Ovary (tissue), 10 donors: ENCODE measurements around the gene TSEN15. TPM values are rescaled to one million over a fixed set of nuclear protein-coding genes. Genes with fewer than 3 reads are reported as not detected.

Experiments
- DNase-seq, 5 donors: peaks; one replicate each; pipeline ENCODE4 v3.0.0-alpha.2; 2019 to 2020
- H3K27ac ChIP-seq, 2 donors: fragments of 200-600 bp; one replicate each; pipeline versions ENCODE4 v1.5.1 to v1.8.0; 2019 to 2022
- H3K27me3 ChIP-seq: fragments of 200-600 bp; one replicate; pipeline ENCODE4 v1.8.0; 2022
- H3K36me3 ChIP-seq: fragments of 200-600 bp; sonication (generic); one replicate; pipeline ENCODE4 v1.5.1; 2019
- H3K4me1 ChIP-seq: one replicate; pipeline ENCODE4 v1.8.1; 2013; ENCODE audit warnings: mild to moderate bottlenecking, moderate library complexity; ENCODE audit not compliant: insufficient read depth
- H3K4me3 ChIP-seq: fragments of 200-600 bp; sonication (generic); one replicate; pipeline ENCODE4 v1.5.1; 2017
- H3K9me3 ChIP-seq, 2 donors: fragments of 200-600 bp in 1 of 2; sonication (generic) in 1 of 2; one replicate each; pipeline versions ENCODE4 v1.5.1 to v1.8.1; 2013 to 2019; ENCODE audit warnings: mild to moderate bottlenecking in 1 of 2, moderate library complexity in 1 of 2
- CTCF ChIP-seq, 3 donors: fragments of 450-650 bp in 2 of 3; fragments of 200-600 bp in 1 of 3; IDR thresholded peaks; one replicate each; pipeline versions ENCODE4 v1.5.1 to v1.8.0; 2016 to 2022; ENCODE audit warnings: antibody characterized with exemption in 3 of 3, mild to moderate bottlenecking in 1 of 3
- EP300 ChIP-seq: sonication (generic); formaldehyde crosslinking; IDR thresholded peaks from one replicate; pipeline ENCODE4 v1.6.1; 2017; ENCODE audit warnings: antibody characterized with exemption
- POLR2A ChIP-seq: fragments of 450-650 bp; IDR thresholded peaks from one replicate; pipeline ENCODE4 v1.6.1; 2017; ENCODE audit warnings: antibody characterized with exemption, mild to moderate bottlenecking, moderate library complexity
- WGBS, 3 donors: extraction: QIAGEN DNeasy Blood & Tissue Kit in 1 of 3; methylation state at CpG; one replicate each; pipeline versions ENCODE4 v1.1.5 to v1.1.7; 2013 to 2017; 5-methylcytosine and 5-hydroxymethylcytosine counted together
- intact Hi-C, 4 donors: fragments of 100-400 bp; cut with DNase I; formaldehyde crosslinking; loops; one replicate each; pipeline versions ENCODE4 v1.11.0 to v1.15.1; 2022 to 2023
- long read RNA-seq, 3 donors: library from polyadenylated mRNA in 2 of 3; unstranded in 2 of 3; transcript quantifications; one replicate each; pipeline ENCODE4 v2.0.0 and lab custom pipeline, GENCODE V29; 2021 to 2026
- polyA plus RNA-seq, 2 donors: library from polyadenylated mRNA; stranded (reverse); fragments of 200-250 nt in 1 of 2; fragments of 350-450 nt in 1 of 2; fragmentation: Illumina TruSeq in 1 of 2; extraction: RNeasy Lipid Tissue Mini Kit (QIAGEN cat#74804) in 1 of 2; gene quantifications; one replicate each; pipeline ENCODE4 v1.2.3, GENCODE V29; 2013 to 2014
- total RNA-seq, 7 donors: library from RNA; depleted of rRNA in 2 of 7; stranded (reverse); fragments of >200 nt in 2 of 7; fragmentation: NEBNext Ultra II Directional in 3 of 7; extraction: Animal tissue kit (Norgen Biotek cat#: 25700) in 3 of 7; gene quantifications; one replicate each; pipeline versions ENCODE4 v1.1.0 to v1.2.4, GENCODE V29; 2016 to 2023
- donor health status: DM: no; HTN: no; CAD: no; lungs with moderate emphysema.
- donor health status: DM: no; HTN: no; CAD: no.
- donor health status: Bipolar disorder and iron deficiency.
- donor health status: DM: yes; HTN: yes; CAD: no.
- donor health status: DM: no; HTN: no; CAD: no.
- donor health status: DM: yes; HTN: yes; CAD: no.

The TSEN15 gene
- total RNA-seq = 10 to 100 TPM; 12.8 to 54.1 (median 18.2) TPM
- polyA plus RNA-seq = 10 to 100 TPM; 12.7 to 23.7 TPM
- long read RNA-seq, donor 1, transcript TSEN15-216 (5 exons, 1,986 nt) = major isoform, 38 of 88 reads
- long read RNA-seq, donor 1, transcript TSEN15-203 (4 exons, 1,844 nt) = minor isoform, 32 of 88 reads
- long read RNA-seq, donor 1, transcript TSEN15-207 (5 exons, 1,834 nt) = minor isoform, 5 of 88 reads
- long read RNA-seq, donor 1, partial matches to known transcripts = 1 of 88 reads
- long read RNA-seq, donor 1, other reads (novel, unspliced or antisense) = 7 of 88 reads
- long read RNA-seq, donor 2, transcript TSEN15-216 (5 exons, 1,986 nt) = major isoform, 14 of 42 reads
- long read RNA-seq, donor 2, transcript TSEN15-203 (4 exons, 1,844 nt) = minor isoform, 8 of 42 reads
- long read RNA-seq, donor 2, transcript TSEN15-208 (4 exons, 2,219 nt) = minor isoform, 7 of 42 reads
- long read RNA-seq, donor 2, partial matches to known transcripts = 7 of 42 reads
- long read RNA-seq, donor 2, other reads (novel, unspliced or antisense) = 0 of 42 reads
- long read RNA-seq, donor 3, transcript TSEN15-216 (5 exons, 1,986 nt) = major isoform, 18 of 35 reads
- long read RNA-seq, donor 3, transcript TSEN15-203 (4 exons, 1,844 nt) = minor isoform, 9 of 35 reads
- long read RNA-seq, donor 3, partial matches to known transcripts = 0 of 35 reads
- long read RNA-seq, donor 3, other reads (novel, unspliced or antisense) = 2 of 35 reads

- no peaks in the 10 kb centered on the region for H3K27me3 ChIP-seq
- intact Hi-C loops = no loop called here
- no peaks in the 10 kb centered on the region for H3K9me3 ChIP-seq
- peak; percentile 55 to 81 (median 66) for DNase-seq
- no peaks in the 10 kb centered on the region for H3K36me3 ChIP-seq
- peaks cover 4% of the 10 kb centered on the region for H3K4me1 ChIP-seq
- peak within 1 kb of the TSS in 1 of 2 donors; percentile 52 for H3K27ac ChIP-seq
- TF ChIP-seq EP300 (no peak), POLR2A (peak; percentile 32), CTCF (IDR thresholded peaks at IDR 0.05) (no peak)
- peak within 1 kb of the TSS; percentile 81 for H3K4me3 ChIP-seq
- WGBS, 3 donors = 0% methylated on average over 40 to 54 of the region's 54 CpGs
These were observed at the start of gene TSEN15 for GRCh38 chr1:184051485-184052193. Gene TSEN15, plus strand, starts transcription at chr1:184051730. Its CDS starts 26 bp downstream, at chr1:184051756.

GRCh38 chr1:184002071-184002470, 49.5 kb upstream of the TSEN15 start:
- Histone ChIP-seq H3K27me3 (no peaks in the 10 kb centered on the region), H3K9me3 (no peaks in the 10 kb centered on the region), H3K36me3 (no peaks in the 10 kb centered on the region), H3K4me1 (no peaks in the 10 kb centered on the region), H3K4me3 (no peak overlapping the region), H3K27ac (no peak overlapping the region)
- no peak for DNase-seq
- TF ChIP-seq EP300 = no peak
- no peak for TF ChIP-seq CTCF (IDR thresholded peaks at IDR 0.05)
- TF ChIP-seq POLR2A = no peak
- intact Hi-C loops = no loop called here
- WGBS, 3 donors = 12 to 19% (median 17%) methylated on average over 2 of the region's 2 CpGs

- WGBS, 3 donors = 94 to 97% (median 96%) methylated on average over 4 of the region's 4 CpGs
- Histone ChIP-seq H3K27ac (no peak overlapping the region), H3K27me3 (no peaks in the 10 kb centered on the region), H3K4me3 (no peak overlapping the region), H3K36me3 (no peaks in the 10 kb centered on the region), H3K4me1 (no peaks in the 10 kb centered on the region), H3K9me3 (no peaks in the 10 kb centered on the region)
- TF ChIP-seq POLR2A (no peak), EP300 (no peak), CTCF (IDR thresholded peaks at IDR 0.05) (no peak)
- intact Hi-C loops = no loop called here
- no peak for DNase-seq
These were observed 46.6 kb upstream of the TSEN15 start for GRCh38 chr1:184004935-184005334.

GRCh38 chr1:184005506-184005905, 46.0 kb upstream of the TSEN15 start:
- no peaks in the 10 kb centered on the region for H3K4me1 ChIP-seq
- H3K9me3 ChIP-seq = no peaks in the 10 kb centered on the region
- intact Hi-C loops = no loop called here
- TF ChIP-seq EP300 = no peak
- TF ChIP-seq CTCF (IDR thresholded peaks at IDR 0.05) = no peak
- TF ChIP-seq POLR2A = no peak
- 94 to 97% (median 96%) methylated on average over 4 of the region's 4 CpGs for WGBS, 3 donors
- no peaks in the 10 kb centered on the region for H3K36me3 ChIP-seq
- no peaks in the 10 kb centered on the region for H3K27me3 ChIP-seq
- no peak overlapping the region for H3K27ac ChIP-seq
- H3K4me3 ChIP-seq = no peak overlapping the region
- no peak for DNase-seq
